Endothelial cell of umbilical vein (primary cell): ENCODE data around the gene TGFBR2.

Experiments used
- EZH2 ChIP-seq: IDR thresholded peaks from 2 replicates; pipeline ENCODE4 v1.6.1; 2012; ENCODE audit warnings: borderline replicate concordance, low read depth, mild to moderate bottlenecking, moderate library complexity, low read length, inconsistent platforms; ENCODE audit not compliant: severe bottlenecking
- FOS ChIP-seq: IDR thresholded peaks from 2 replicates; pipeline ENCODE4 v1.6.1; 2011; ENCODE audit warnings: mild to moderate bottlenecking, low read length, moderate library complexity, borderline replicate concordance; ENCODE audit not compliant: insufficient read depth
- MYC ChIP-seq: IDR thresholded peaks from one replicate; pipeline ENCODE4 v1.6.1; 2011; ENCODE audit warnings: mild to moderate bottlenecking, low read depth, low read length
- POLR2A ChIP-seq: IDR thresholded peaks from 2 replicates; pipeline ENCODE4 v1.6.1; 2012; ENCODE audit warnings: low read depth, mild to moderate bottlenecking, control low read depth, low read length
- POLR2AphosphoS5 ChIP-seq: IDR thresholded peaks from 2 replicates; pipeline ENCODE4 v1.6.1; 2012; ENCODE audit warnings: low read depth, mild to moderate bottlenecking, control low read depth, low read length, moderate library complexity; ENCODE audit not compliant: insufficient read depth
- TF ChIP-seq, protein P1 (sequence below), 2 donors: IDR thresholded peaks; 1 replicate in 1 of 2; 2 replicates in 1 of 2; pipeline ENCODE4 v1.5.1; 2011; ENCODE audit warnings: low read length in 2 of 2, mild to moderate bottlenecking in 2 of 2, moderate library complexity in 2 of 2, control low read depth in 1 of 2, inconsistent platforms in 1 of 2, low read depth in 1 of 2; ENCODE audit not compliant: insufficient read depth in 1 of 2; ENCODE audit errors: extremely low read depth in 1 of 2
- TF ChIP-seq, protein P2 (sequence below): IDR thresholded peaks from 2 replicates; pipeline ENCODE4 v1.6.1; 2011; ENCODE audit not compliant: insufficient read depth, insufficient read length

DNA sequence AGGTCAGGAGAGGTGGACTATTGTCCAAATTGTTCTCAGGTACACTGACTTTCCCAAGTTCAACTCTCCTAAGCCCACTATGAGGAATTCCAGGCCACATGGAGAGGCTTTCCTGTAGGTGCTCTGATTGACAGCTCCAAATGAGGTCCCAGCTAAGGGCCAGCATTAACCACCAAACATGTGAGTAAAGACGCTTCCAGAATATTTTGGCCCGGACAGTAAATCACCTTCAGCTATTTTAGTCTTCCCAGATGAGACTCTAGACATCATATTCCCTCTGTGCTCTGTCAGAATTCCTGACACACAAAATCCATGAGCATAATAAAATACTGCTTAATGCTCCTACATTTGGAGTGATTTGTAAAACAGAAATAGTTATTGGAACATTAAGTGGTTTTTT, 135.5 kb downstream of the TGFBR2 start:
- TF ChIP-seq EZH2 (no peak), POLR2A (no peak), POLR2AphosphoS5 (no peak), MYC (no peak), FOS (no peak)
- TF ChIP-seq, protein P1, sequence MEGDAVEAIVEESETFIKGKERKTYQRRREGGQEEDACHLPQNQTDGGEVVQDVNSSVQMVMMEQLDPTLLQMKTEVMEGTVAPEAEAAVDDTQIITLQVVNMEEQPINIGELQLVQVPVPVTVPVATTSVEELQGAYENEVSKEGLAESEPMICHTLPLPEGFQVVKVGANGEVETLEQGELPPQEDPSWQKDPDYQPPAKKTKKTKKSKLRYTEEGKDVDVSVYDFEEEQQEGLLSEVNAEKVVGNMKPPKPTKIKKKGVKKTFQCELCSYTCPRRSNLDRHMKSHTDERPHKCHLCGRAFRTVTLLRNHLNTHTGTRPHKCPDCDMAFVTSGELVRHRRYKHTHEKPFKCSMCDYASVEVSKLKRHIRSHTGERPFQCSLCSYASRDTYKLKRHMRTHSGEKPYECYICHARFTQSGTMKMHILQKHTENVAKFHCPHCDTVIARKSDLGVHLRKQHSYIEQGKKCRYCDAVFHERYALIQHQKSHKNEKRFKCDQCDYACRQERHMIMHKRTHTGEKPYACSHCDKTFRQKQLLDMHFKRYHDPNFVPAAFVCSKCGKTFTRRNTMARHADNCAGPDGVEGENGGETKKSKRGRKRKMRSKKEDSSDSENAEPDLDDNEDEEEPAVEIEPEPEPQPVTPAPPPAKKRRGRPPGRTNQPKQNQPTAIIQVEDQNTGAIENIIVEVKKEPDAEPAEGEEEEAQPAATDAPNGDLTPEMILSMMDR (IDR thresholded peaks at IDR 0.05; ENCODE audit: extremely low read depth in 1 of 2, insufficient read depth in 1 of 2, low read depth in 1 of 2, low read length in 2 of 2), result no peak
- TF ChIP-seq, protein P2, sequence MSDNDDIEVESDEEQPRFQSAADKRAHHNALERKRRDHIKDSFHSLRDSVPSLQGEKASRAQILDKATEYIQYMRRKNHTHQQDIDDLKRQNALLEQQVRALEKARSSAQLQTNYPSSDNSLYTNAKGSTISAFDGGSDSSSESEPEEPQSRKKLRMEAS, result no peak
